Suprapubic skin (tissue), 3 donors: ENCODE measurements around the gene SDHC.

Experiments used
- CTCF ChIP-seq, 2 donors: fragments of 200-600 bp in 1 of 2; fragments of 450-650 bp in 1 of 2; sonication (generic) in 1 of 2; IDR thresholded peaks; one replicate each; pipeline ENCODE4 v1.5.1; 2016 to 2019; ENCODE audit warnings: antibody characterized with exemption in 2 of 2, mild to moderate bottlenecking in 1 of 2, moderate library complexity in 1 of 2
- EP300 ChIP-seq: sonication (generic); formaldehyde crosslinking; IDR thresholded peaks from one replicate; pipeline ENCODE4 v1.6.1; 2017; ENCODE audit warnings: antibody characterized with exemption
- POLR2A ChIP-seq, 2 donors: fragments of 450-650 bp; IDR thresholded peaks; one replicate each; pipeline ENCODE4 v1.6.1; 2017; ENCODE audit warnings: antibody characterized with exemption in 2 of 2, mild to moderate bottlenecking in 2 of 2, moderate library complexity in 2 of 2

- TF ChIP-seq CTCF (IDR thresholded peaks at IDR 0.05) (no peak), POLR2A (IDR thresholded peaks at IDR 0.05) (no peak), EP300 (no peak)
Measured at GRCh38 chr1:161373442-161373841, 59.3 kb downstream of the SDHC start.
